NCI-H1694 (cell line): ENCODE measurements around the gene KCNQ1.
A peak's percentile ranks its signal among the peaks of the same experiment; 100 is the strongest.

ENCODE experiments used
- DNase-seq: peaks from one replicate; lab custom pipeline; 2025; lab: John Stamatoyannopoulos, UW

Gene KCNQ1, protein sequence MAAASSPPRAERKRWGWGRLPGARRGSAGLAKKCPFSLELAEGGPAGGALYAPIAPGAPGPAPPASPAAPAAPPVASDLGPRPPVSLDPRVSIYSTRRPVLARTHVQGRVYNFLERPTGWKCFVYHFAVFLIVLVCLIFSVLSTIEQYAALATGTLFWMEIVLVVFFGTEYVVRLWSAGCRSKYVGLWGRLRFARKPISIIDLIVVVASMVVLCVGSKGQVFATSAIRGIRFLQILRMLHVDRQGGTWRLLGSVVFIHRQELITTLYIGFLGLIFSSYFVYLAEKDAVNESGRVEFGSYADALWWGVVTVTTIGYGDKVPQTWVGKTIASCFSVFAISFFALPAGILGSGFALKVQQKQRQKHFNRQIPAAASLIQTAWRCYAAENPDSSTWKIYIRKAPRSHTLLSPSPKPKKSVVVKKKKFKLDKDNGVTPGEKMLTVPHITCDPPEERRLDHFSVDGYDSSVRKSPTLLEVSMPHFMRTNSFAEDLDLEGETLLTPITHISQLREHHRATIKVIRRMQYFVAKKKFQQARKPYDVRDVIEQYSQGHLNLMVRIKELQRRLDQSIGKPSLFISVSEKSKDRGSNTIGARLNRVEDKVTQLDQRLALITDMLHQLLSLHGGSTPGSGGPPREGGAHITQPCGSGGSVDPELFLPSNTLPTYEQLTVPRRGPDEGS

DNA sequence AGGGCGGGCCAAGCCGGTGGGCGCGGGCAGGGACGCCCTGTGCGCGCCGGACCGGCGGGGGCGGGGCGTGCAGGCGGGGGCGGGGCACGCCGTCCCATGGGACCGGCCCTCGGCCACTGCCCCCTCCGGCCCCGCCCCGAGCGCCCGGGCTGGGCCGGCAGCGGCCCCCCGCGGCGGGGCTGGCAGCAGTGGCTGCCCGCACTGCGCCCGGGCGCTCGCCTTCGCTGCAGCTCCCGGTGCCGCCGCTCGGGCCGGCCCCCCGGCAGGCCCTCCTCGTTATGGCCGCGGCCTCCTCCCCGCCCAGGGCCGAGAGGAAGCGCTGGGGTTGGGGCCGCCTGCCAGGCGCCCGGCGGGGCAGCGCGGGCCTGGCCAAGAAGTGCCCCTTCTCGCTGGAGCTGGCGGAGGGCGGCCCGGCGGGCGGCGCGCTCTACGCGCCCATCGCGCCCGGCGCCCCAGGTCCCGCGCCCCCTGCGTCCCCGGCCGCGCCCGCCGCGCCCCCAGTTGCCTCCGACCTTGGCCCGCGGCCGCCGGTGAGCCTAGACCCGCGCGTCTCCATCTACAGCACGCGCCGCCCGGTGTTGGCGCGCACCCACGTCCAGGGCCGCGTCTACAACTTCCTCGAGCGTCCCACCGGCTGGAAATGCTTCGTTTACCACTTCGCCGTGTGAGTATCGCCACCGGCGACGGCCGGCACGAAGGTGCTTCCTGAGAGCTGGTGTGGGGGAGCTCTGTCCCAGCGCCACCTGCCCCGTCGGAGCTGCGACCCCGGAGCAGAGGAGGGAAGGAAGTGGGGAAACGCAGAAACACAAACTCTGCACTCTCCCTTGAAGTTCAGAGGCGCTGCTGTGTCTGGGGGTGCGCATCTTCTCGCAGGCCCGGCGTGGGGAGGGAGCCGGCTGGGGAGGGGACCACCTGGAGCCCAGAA, at the start of gene KCNQ1:
KCNQ1 (plus strand) TSS at position 188 of the 925 bp plus-strand sequence; CDS start at position 279, 91 bp downstream.
- DNase-seq, result no peak

DNA sequence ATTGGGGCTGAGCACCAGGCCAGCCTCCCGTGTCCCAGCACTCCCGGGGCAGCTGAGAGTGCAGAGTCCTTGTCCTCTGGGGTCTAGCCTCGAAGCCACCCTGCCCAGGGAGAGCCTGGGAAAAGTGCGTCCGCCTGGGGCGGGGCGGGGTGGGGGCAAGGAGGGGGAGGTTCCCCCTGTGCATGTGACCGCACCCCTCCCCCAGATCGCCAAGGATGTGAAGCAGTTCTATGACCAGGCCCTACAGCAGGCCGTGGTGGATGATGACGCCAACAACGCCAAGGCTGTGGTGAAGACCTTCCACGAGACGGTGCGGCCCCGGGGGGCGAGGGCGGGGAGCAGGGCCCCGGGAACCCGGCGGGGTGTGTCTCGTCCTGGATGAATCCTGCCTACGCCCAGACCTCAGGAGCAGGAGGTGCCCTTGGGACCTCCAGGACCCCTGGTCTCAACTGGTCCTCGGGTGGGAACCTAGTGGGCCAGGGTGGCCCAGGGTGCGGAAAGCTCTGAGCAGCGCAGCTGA, 49.5 kb upstream of the KCNQ1 start:
- DNase-seq, result no peak

DNA sequence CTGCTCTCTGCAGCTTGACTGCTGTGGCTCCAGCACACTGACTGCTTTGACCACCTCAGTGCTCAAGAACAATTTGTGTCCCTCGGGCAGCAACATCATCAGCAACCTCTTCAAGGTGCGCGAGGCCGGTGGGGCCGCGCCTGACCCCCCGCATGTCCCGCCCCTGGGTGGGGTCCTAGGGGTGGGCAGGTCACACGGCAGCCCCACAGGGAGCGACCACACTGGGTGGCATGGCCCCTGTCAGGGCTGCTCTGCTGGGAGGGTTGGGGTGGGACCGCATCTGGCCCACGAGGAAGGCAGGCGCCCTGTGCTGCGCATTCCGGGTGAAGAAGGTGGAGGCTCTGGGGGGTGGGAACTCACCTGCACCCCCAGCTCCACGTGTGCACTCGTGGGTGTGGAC, 49.0 kb upstream of the KCNQ1 start:
- no peak for DNase-seq

DNA sequence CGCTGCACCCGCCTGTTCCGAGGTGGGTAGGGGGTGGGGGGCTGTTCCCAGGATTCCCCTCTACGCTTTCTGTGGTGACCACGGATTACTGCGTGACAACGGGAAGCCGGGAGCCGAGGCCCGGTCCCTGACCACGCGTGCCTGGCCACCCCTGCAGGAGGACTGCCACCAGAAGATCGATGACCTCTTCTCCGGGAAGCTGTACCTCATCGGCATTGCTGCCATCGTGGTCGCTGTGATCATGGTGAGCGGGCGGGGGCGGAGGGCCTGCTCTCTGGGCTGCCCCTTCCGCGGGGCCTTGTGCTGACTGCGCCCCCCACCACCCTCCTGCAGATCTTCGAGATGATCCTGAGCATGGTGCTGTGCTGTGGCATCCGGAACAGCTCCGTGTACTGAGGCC, 48.3 kb upstream of the KCNQ1 start:
- DNase-seq, result no peak

DNA sequence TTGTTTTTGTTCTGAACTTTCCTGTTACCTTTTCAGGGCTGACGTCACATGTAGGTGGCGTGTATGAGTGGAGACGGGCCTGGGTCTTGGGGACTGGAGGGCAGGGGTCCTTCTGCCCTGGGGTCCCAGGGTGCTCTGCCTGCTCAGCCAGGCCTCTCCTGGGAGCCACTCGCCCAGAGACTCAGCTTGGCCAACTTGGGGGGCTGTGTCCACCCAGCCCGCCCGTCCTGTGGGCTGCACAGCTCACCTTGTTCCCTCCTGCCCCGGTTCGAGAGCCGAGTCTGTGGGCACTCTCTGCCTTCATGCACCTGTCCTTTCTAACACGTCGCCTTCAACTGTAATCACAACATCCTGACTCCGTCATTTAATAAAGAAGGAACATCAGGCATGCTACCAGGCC, 47.8 kb upstream of the KCNQ1 start:
- no peak for DNase-seq

DNA sequence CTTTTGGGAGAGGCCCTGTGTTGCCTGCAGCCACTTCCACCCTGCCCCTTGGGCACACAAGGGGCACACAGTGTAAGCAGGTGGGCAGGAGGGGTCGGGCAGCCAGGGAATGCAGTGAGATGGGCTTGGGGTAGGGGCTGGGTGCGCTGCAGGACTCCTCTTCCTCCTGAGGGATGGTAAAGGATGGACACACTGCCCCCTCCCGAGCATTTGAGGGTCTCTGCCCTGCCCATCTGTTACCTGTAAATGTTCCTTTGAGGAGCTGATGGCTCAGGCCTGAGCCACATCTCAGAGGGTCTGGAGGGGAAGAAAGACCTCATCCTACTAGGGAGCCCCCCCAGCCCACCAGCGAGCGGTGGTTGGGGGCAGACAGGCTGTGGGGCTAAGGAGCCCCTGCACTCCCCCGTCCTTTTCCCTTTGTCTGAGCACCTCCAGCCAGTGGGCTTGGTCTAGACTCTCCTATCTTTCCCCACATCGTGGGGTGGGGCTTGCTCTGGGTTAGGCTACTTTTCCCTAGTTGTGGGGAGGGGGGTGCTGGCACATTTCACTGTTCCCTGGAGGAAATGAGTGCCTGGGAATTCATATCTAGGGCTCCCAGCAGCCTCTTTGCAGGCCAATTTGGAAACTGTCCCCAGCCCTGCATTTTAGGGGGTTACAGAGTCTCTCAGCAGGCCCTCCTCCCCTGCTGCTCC, 46.0 kb upstream of the KCNQ1 start:
- DNase-seq, result no peak

DNA sequence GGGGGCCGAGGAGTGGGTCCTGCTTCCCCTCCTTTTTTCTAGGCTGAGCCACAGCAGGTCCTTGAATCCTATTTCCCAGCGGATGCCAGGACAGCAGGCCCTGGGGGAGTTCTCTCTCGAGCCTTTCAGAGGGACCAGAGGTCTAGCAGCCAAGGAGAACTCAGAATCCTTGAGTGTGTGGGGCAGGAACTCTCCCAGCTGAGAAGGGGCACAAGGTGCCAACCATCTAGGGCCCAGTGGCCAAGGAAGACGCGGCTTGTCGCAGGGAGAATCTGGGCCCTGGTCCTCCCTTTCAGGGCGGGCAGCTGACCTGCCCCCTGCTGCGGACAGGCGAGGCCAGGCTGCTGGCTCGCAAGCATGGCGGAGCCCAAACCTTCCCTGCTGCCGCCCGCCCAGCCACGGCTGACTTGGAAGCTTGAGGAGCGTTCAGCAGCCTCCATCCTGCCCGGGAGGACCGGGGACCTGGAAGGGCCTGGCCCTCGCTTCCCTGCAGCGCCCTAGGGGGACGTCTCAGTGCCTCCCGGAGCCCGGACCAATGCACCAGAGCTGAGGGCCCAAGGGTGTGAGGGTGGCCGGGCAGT, 45.2 kb upstream of the KCNQ1 start:
- no peak for DNase-seq

DNA sequence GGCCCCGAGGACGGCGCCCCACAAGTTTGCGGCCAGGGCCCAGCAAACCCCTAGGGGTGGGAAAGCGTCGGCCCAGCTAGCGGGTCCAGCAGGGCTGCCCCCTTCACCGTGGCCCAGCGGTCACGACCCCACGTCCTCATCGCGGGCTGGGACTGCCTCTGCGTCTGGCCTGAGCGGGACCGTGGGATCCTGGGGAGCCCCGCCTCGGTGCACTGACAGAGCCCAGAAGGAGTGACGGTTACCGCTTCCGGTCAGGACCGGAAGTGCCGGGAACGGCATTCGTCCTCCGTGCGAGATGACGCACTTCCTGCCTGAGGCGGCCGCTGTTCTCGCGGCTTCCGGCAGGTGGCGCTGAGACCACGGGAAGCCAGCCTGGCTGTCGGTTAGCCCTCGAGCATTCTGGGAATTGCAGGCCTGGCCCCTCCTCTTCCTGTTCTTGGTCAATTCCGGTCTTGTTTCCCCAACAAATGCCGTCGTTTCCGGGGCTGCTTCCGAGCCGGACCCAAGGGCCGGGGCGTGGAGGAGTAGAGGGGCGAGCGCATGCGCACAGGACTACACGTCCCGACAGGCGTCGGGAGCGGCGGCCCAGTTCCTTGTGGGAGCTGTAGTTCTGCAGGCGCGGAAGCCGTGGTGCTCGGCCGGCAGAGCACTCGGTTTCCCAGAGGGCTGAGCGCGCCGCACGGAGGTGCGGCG, 44.6 kb upstream of the KCNQ1 start, which contains the start of gene TSSC4:
TSSC4 (plus strand) TSS at position 682 of the 693 bp plus-strand sequence. CDS start 1,884 bp downstream, outside the sequence.
- DNase-seq, result peak; percentile 98

DNA sequence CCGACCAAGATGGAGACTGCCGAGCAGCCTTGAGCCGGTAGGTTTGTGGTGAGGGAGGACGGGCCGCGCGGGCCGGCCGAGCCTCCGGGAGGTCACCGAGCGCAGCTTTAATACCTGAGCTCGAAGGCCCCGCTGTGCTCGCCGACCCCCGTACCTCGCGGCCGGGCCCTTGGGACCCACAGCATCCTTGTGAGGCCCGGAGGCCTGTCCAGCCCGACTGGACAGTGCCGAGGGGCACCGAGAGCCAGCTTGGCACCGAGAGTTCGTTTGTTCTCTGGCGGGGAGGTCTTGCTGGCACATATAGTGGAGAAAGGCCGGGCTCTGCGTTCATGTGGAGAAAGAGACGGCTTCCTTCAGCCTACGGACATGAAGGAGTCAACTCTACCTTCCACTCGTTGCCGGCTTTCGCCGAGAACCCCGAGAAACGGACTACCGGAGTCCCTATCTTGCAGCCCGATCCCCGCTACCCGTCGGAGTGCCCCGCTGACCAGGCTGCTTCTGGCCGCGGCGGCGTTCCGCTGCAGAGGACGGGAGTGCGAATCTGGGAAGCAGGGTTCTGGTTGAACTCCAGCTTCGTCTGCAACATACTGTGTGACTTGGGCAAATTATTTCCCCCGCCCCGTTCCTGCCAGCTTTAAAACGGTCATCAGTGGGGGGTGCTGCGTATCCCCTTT, 43.9 kb upstream of the KCNQ1 start:
- no peak for DNase-seq

DNA sequence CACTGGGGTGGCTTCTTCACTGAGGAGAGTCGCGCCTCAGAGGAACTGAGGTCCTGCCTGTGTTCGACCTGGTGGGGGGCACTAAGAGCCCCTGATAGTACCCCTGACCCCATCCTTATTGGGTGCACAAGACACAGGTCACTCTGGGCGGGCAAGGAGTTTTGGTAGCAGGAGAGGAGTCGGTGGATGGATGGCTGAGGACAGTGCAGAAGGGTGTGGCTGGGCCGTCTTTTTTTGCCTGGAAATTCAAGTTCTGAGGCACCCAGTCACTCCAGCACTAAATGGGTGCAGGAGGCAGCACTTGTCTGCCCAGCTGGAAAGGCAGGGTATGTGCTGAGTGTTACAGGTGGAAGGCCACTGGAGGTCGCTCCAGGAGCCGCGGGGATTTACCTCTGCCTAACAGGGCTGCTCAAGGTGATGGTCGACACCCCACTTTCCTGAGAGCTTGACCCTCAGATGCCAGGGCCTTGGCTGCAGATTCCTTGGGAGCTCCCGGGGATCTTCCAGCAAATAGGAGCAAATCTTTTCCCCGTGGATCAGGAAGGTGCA, 43.3 kb upstream of the KCNQ1 start:
- DNase-seq, result no peak

DNA sequence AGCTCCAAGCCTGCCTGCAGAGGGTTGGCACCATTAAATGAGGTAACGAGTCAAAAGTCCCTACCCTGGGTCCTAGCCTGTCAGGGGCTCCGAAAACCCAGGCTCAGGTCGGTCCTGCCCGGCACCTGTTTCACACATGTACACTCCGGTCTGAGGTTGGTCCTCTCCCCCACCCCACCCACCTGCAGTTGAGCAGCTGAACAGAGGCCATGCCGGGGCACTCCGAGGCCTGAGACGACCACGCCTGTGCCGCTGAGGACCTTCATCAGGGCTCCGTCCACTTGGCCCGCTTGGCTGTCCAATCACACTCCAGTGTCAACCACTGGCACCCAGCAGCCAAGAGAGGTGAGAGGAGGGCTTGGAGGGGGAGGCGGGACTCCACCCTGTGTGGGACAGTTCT, 42.7 kb upstream of the KCNQ1 start:
- DNase-seq, result no peak

DNA sequence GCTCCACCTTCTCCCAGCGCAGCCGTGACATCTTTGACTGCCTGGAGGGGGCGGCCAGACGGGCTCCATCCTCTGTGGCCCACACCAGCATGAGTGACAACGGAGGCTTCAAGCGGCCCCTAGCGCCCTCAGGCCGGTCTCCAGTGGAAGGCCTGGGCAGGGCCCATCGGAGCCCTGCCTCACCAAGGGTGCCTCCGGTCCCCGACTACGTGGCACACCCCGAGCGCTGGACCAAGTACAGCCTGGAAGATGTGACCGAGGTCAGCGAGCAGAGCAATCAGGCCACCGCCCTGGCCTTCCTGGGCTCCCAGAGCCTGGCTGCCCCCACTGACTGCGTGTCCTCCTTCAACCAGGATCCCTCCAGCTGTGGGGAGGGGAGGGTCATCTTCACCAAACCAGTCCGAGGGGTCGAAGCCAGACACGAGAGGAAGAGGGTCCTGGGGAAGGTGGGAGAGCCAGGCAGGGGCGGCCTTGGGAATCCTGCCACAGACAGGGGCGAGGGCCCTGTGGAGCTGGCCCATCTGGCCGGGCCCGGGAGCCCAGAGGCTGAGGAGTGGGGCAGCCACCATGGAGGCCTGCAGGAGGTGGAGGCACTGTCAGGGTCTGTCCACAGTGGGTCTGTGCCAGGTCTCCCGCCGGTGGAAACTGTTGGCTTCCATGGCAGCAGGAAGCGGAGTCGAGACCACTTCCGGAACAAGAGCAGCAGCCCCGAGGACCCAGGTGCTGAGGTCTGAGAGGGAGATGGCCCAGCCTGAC, 41.7 kb upstream of the KCNQ1 start:
- DNase-seq, result no peak

DNA sequence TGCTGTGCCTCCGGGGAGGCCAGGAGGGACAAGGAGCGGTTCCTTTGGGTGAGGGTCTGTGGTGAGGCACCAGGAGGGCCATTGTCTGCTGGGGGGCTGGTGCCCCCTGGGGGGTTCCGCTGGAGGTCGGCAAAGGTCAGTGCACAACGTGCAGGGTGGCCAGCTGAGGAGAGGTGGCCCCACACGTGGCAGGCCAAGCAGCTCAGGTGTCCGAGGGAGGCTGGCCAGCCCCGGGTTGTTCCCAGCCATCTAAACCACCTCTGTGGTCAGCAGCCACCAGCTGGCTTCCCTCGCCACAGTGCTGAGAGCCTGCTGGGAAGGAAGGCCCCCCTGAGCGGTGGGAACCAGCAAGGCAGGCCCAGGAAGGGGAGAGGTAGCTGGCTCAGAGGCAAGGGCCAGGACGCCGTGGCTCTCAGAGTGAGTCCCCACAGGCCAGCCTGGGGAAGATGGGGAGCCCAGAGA, 40.0 kb upstream of the KCNQ1 start:
- DNase-seq, result no peak

DNA sequence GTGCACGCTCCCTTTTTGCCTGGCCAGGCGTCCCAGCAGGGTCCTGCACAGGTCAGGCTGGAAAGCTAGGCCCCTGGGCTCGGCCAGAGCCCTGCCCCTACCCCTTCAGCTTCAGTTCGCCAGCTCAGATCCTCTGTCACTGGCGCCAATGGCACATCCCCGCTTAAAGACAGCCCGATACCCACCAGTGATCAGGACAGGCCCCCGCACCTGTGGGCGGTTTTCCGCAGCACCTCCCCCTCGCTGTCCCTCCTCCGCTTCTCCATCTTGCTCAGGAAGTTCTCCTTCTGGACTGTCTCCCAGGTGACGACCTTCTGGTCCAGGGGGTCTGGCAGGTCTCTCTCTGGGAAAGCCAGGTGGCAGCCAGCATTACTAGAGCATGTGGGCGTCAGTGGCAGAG, 38.4 kb upstream of the KCNQ1 start:
- no peak for DNase-seq

DNA sequence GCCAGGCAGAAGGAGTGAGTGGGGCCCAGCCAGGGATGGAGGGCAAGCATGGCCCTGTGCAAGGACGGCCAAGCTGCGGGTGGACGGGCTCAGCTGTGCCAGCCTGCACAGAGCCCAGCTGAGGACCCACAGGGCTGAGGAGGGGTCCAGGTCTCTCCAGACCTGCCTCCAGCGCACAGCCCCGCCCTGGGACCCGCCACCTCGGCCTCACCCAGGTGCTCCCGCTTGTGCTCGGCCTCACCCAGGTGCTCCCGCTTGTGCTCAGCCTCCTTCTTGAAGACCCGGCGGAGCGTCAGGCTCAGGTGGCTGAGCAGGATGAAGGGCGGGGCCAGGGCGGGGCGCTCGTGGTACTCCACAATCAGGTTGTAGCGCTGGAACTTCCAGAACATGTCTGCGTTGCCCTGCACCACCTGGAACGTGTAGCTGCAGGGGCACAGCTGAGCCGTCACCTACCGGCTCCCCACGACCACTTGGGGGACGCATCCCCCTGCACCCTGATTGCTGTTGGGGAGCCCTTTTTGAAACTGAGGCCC, 37.9 kb upstream of the KCNQ1 start:
- no peak for DNase-seq

DNA sequence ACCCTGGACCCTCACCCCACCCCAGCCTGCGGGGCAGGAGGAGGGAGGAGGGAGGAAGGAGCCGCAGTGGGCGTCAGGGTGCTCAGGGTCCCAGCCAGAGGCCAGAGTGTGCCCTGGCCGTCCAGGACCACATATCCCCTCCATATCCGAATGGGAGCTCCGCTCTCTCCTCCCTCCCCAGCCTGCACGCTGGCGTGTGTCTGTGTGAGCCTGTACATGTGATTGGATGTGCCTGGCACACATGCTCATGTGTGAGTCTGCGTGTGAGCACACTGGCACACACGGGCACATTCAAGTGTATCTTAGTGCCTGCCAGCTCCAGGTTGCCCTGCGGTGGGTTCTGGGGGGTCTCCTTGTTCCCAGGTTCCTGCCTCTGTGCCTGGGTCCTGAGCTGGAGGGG, 36.1 kb upstream of the KCNQ1 start:
- no peak for DNase-seq

DNA sequence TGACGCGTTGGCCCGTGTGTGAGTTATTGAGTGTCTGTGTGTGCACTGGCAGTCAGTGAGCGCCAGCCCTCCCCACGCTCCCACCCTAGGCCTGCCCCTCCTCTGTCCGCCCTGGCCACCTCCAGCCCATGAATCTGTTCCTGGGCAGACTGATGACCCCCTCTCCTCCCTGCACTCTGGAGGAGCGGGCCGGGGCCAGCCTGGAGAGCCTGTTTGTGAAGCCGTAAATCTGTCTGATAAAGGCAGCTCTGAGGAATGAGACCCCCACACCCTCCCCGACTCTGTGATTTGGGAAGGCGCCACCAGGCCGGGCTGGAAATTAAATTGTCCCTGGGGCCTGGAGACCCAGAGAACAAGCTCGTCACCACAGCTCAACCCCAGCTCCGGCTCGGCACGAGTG, 35.7 kb upstream of the KCNQ1 start:
- no peak for DNase-seq
